ENCODE results near the gene PANX2.

GRCh38 chr22:50139843-50140415 is 30.6 kb upstream of the PANX2 start:
- TF ChIP-seq EZH2 (IDR thresholded peaks at IDR 0.05): no peak
- no peak for TF ChIP-seq POLR2AphosphoS5 (IDR thresholded peaks at IDR 0.05; ENCODE audit: borderline replicate concordance, low read depth, low read length)
- no peak for TF ChIP-seq FOXP2 (optimal IDR thresholded peaks at IDR 0.05; ENCODE audit: control extremely low read depth, extremely low read length, insufficient read depth)

Measured in SK-N-MC (cell line).